GM23248 (cell line): ENCODE results near the gene POFUT1. TPM values are rescaled to one million over a fixed set of nuclear protein-coding genes. Genes with fewer than 3 reads are reported as not detected.

Source experiments
- DNase-seq: peaks from one replicate; pipeline ENCODE4 v3.0.0-alpha.2; 2015
- H2AFZ ChIP-seq: fragments of 200-600 bp; sonication (generic); 2 replicates; pipeline ENCODE4 v1.6.1; 2016; ENCODE audit warnings: antibody characterized with exemption
- H3F3A ChIP-seq: fragments of 200-600 bp; sonication (generic); 2 replicates; pipeline ENCODE4 v1.6.1; 2016; ENCODE audit warnings: mild to moderate bottlenecking, antibody characterized with exemption, mixed run types; ENCODE audit not compliant: insufficient read depth
- H3K27ac ChIP-seq: fragments of 200-600 bp; sonication (generic); 2 replicates; pipeline ENCODE4 v1.5.1; 2016; ENCODE audit warnings: mild to moderate bottlenecking
- H3K27me3 ChIP-seq: fragments of 200-600 bp; sonication (generic); replicated peaks from 2 replicates; pipeline ENCODE4 v1.6.1; 2016; ENCODE audit warnings: mild to moderate bottlenecking; ENCODE audit not compliant: insufficient read depth
- H3K36me3 ChIP-seq: fragments of 200-600 bp; sonication (generic); 2 replicates; pipeline ENCODE4 v1.6.1; 2016; ENCODE audit warnings: low read depth, mild to moderate bottlenecking
- H3K4me1 ChIP-seq: fragments of 200-600 bp; sonication (generic); 2 replicates; pipeline ENCODE4 v1.6.1; 2016; ENCODE audit warnings: mild to moderate bottlenecking; ENCODE audit not compliant: insufficient read depth
- H3K4me2 ChIP-seq: fragments of 200-600 bp; sonication (generic); one replicate; pipeline ENCODE4 v1.6.1; 2016; ENCODE audit warnings: mild to moderate bottlenecking; ENCODE audit not compliant: unreplicated experiment
- H3K4me3 ChIP-seq: fragments of 200-600 bp; sonication (generic); 2 replicates; pipeline ENCODE4 v1.5.1; 2016; ENCODE audit warnings: mild to moderate bottlenecking
- H3K79me2 ChIP-seq: fragments of 200-600 bp; sonication (generic); 2 replicates; pipeline ENCODE4 v1.6.1; 2016; ENCODE audit warnings: mild to moderate bottlenecking; ENCODE audit not compliant: insufficient read depth
- H3K9ac ChIP-seq: fragments of 200-600 bp; sonication (generic); 2 replicates; pipeline ENCODE4 v1.6.1; 2016; ENCODE audit warnings: mild to moderate bottlenecking
- H3K9me2 ChIP-seq: fragments of 200-600 bp; sonication (generic); 2 replicates; pipeline ENCODE4 v1.6.1; 2016; ENCODE audit warnings: mixed run types, mild to moderate bottlenecking, moderate library complexity; ENCODE audit not compliant: insufficient read depth
- H3K9me3 ChIP-seq: fragments of 200-600 bp; sonication (generic); one replicate; pipeline ENCODE4 v1.6.1; 2017; ENCODE audit warnings: low read depth
- H4K20me1 ChIP-seq: fragments of 200-600 bp; sonication (generic); 2 replicates; pipeline ENCODE4 v1.6.0; 2016; ENCODE audit not compliant: insufficient read depth
- EZH2 ChIP-seq: fragments of 200-600 bp; sonication (generic); IDR thresholded peaks from 2 replicates; pipeline ENCODE4 v1.6.1; 2018; ENCODE audit warnings: antibody characterized with exemption, mild to moderate bottlenecking; ENCODE audit not compliant: insufficient read depth, poor library complexity, severe bottlenecking
- EZH2phosphoT487 ChIP-seq: fragments of 200-600 bp; sonication (generic); IDR thresholded peaks from 2 replicates; pipeline ENCODE4 v1.6.1; 2018; ENCODE audit warnings: antibody characterized with exemption, moderate library complexity, mild to moderate bottlenecking, low read depth; ENCODE audit not compliant: insufficient read depth
- WGBS, 2 experiments: methylation state at CpG; one replicate each; pipeline ENCODE4 v1.1.6; 2015 to 2017; ENCODE audit warnings: low lambda C conversion rate in 2 of 2, low coverage in 1 of 2; ENCODE audit errors: missing lambda C conversion rate in 2 of 2; 5-methylcytosine and 5-hydroxymethylcytosine counted together
- in situ Hi-C: fragments of 300-500 bp; cut with MboI; formaldehyde crosslinking; loops from 2 replicates; pipeline ENCODE4 v1.15.0; 2020
- polyA plus RNA-seq: library from polyadenylated mRNA; unstranded; fragments of >200 nt; fragmentation: Nextera tagmentation; extraction: Ambion mirVana; gene quantifications from 2 replicates; pipeline ENCODE4 v1.2.1, GENCODE V29; 2016
- total RNA-seq: library from RNA; depleted of rRNA; stranded (reverse); fragments of >200 nt; shearing (Covaris generic); gene quantifications from 2 replicates; pipeline ENCODE4 v1.2.3, GENCODE V29; 2014

The POFUT1 gene
- total and polyA plus RNA-seq, 2 experiments from 2014 or later, result 35.4 to 54.1 TPM

GRCh38 chr20:32236048-32236533, 28.4 kb downstream of the POFUT1 start:
- in situ Hi-C loops, result no loop called here
- Histone ChIP-seq H4K20me1 (no peaks in the 10 kb centered on the region), H3K4me1 (no peaks in the 10 kb centered on the region), H3K27ac (no peak overlapping the region), H2AFZ (no peak overlapping the region), H3K79me2 (no peaks in the 10 kb centered on the region), H3K27me3 (no peaks in the 10 kb centered on the region), H3K9me2 (no peaks in the 10 kb centered on the region), H3K36me3 (peaks cover 7% of the 10 kb centered on the region; the same call in 1 of the 2 replicates), H3K4me2 (no peak overlapping the region), H3K4me3 (no peak overlapping the region), H3F3A (no peaks in the 10 kb centered on the region), H3K9me3 (no peaks in the 10 kb centered on the region), H3K9ac (no peak overlapping the region)
- TF ChIP-seq EZH2phosphoT487 (no peak), EZH2 (no peak)
- WGBS, 2 experiments, result 89 to 91% methylated on average over 3 of the region's 3 CpGs
- DNase-seq, result no peak

- WGBS, 2 experiments, result 96% methylated on average over 2 of the region's 2 CpGs
- no peak for TF ChIP-seq EZH2
- TF ChIP-seq EZH2phosphoT487, result no peak
- in situ Hi-C loops, result no loop called here
Observed at GRCh38 chr20:32236819-32237218, 29.1 kb downstream of the POFUT1 start.

DNA sequence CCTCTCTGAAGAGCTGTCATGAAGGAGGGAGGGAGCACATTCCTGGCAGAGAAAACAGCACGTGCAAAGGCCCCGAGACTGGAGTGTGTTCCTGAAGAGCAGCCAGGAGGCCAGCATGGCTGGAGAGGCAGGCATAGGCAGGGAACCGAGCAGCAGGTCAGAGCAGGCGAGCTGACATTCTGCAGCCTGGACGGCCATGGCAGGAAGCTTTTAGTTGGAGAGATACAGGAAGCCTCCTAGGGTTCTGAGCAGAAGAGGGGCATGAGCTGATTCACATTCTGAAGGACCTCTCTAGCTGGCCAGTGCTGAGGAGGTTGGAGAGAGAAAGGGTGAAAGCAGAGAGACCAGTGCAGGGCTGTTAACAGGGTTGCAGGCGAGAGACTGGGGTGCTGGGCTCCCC, 29.7 kb downstream of the POFUT1 start:
- H3K27ac ChIP-seq, result no peak overlapping the region
- WGBS, 2 experiments, result 73 to 78% methylated on average over 6 of the region's 6 CpGs
- no peak overlapping the region for H3K4me3 ChIP-seq
- in situ Hi-C loops, result no loop called here
- no peaks in the 10 kb centered on the region for H3K79me2 ChIP-seq
- H3F3A ChIP-seq, result no peaks in the 10 kb centered on the region
- H4K20me1 ChIP-seq, result no peaks in the 10 kb centered on the region
- H3K9ac ChIP-seq, result no peak overlapping the region
- H2AFZ ChIP-seq, result no peak overlapping the region
- H3K36me3 ChIP-seq, result peaks cover under 1% of the 10 kb centered on the region; the same call in 1 of the 2 replicates
- no peaks in the 10 kb centered on the region for H3K27me3 ChIP-seq
- TF ChIP-seq EZH2, result no peak
- TF ChIP-seq EZH2phosphoT487, result no peak
- no peak overlapping the region for H3K4me2 ChIP-seq
- no peaks in the 10 kb centered on the region for H3K9me3 ChIP-seq
- H3K4me1 ChIP-seq, result no peaks in the 10 kb centered on the region
- no peak for DNase-seq
- no peaks in the 10 kb centered on the region for H3K9me2 ChIP-seq

More at GRCh38 chr20:32236819-32237218, 29.1 kb downstream of the POFUT1 start:
- no peak overlapping the region for H3K4me2 ChIP-seq
- no peaks in the 10 kb centered on the region for H3K4me1 ChIP-seq
- peaks cover 6% of the 10 kb centered on the region; the same call in 1 of the 2 replicates for H3K36me3 ChIP-seq
- H3K4me3 ChIP-seq, result no peak overlapping the region
- H3K79me2 ChIP-seq, result no peaks in the 10 kb centered on the region
- H3K9me2 ChIP-seq, result no peaks in the 10 kb centered on the region
- H2AFZ ChIP-seq, result no peak overlapping the region
- H3F3A ChIP-seq, result no peaks in the 10 kb centered on the region
- H3K9ac ChIP-seq, result no peak overlapping the region
- no peak overlapping the region for H3K27ac ChIP-seq
- no peaks in the 10 kb centered on the region for H3K9me3 ChIP-seq
- H4K20me1 ChIP-seq, result no peaks in the 10 kb centered on the region
- H3K27me3 ChIP-seq, result no peaks in the 10 kb centered on the region
- no peak for DNase-seq

DNA sequence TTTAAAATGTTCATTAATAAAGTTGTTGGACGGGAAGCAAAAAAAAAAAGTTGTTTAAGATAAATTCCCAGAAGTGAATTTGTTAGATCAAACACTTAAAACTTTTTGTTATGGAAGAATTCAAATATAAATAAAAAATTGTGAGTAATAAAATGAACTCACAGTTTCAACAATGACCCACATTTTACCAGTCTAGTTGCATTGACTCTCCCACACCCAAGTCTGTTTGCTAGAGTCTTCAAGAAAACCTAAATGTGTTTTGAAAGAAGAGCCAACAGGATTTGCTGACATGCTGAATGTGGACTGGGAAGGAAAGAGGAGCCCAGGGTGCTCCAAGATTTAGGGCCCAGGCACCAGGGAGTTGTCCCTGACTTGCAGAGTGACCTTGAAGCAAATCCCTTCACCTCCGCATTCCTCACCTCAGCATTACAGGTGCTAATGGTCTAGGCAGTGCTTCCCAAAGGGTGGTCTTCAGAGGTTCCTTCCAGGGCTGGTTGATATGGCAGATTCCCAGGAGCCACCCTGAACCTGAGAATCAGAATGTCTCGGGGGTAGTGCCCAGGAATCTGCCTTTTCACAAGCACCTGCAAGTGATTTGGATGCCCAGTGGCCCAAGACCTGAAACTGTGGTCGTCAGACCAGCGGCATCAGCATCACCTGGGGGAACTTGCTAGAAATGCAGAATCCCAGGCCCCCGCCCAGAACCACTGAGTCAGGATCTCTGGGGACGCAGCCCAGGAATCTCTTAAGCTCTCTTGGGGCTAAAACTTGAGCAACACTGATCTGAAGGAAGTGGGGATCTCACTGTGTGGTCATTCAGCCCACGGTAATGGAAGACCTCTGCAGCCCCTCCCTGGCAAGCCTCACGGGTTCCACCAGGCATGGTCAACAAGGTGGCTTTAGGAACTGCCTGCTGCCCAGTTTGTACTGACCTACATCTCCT, 31.1 kb downstream of the POFUT1 start:
- no peak overlapping the region for H3K9ac ChIP-seq
- no peak overlapping the region for H3K4me3 ChIP-seq
- 78 to 86% methylated on average over 9 of the region's 9 CpGs for WGBS, 2 experiments
- TF ChIP-seq EZH2phosphoT487, result no peak
- TF ChIP-seq EZH2, result no peak
- H3K9me2 ChIP-seq, result no peaks in the 10 kb centered on the region
- no peaks in the 10 kb centered on the region for H4K20me1 ChIP-seq
- peak; percentile 6 for DNase-seq
- no peaks in the 10 kb centered on the region for H3K4me1 ChIP-seq
- H3K27me3 ChIP-seq, result no peaks in the 10 kb centered on the region
- no peak overlapping the region for H2AFZ ChIP-seq
- in situ Hi-C loops, result no loop called here
- no peak overlapping the region for H3K27ac ChIP-seq
- no peak overlapping the region for H3K4me2 ChIP-seq
- H3F3A ChIP-seq, result no peaks in the 10 kb centered on the region
- H3K36me3 ChIP-seq, result no peaks in the 10 kb centered on the region
- H3K9me3 ChIP-seq, result no peaks in the 10 kb centered on the region
- H3K79me2 ChIP-seq, result no peaks in the 10 kb centered on the region
